GM18505 (cell line): ENCODE measurements around the gene KRT17.
"Not testable (repeated sequence)": the region's sequence is repeated elsewhere in the genome, so short reads cannot be mapped to it uniquely, and the experiment has no call there.

Source experiments
- ATAC-seq: cut with Tn5 transposase; IDR thresholded peaks from one replicate; pipeline ENCODE4 v1.9.1; 2021; ENCODE audit not compliant: unreplicated experiment
- POLR2A ChIP-seq: IDR thresholded peaks from 4 replicates; pipeline ENCODE4 v1.6.1; 2011; ENCODE audit warnings: borderline replicate concordance; ENCODE audit not compliant: insufficient read depth, insufficient read length; ENCODE audit errors: extremely low read depth

KRT17 gene

GRCh38 chr17:41621916-41622315 lies 2.5 kb downstream of the KRT17 start:
- ATAC-seq: no peak

GRCh38 chr17:41621435-41621817 lies 2.9 kb downstream of the KRT17 start:
- ATAC-seq: not testable (repeated sequence)

More at GRCh38 chr17:41621916-41622315, 2.5 kb downstream of the KRT17 start:
- no peak for TF ChIP-seq POLR2A

- TF ChIP-seq POLR2A: no peak
- no peak for ATAC-seq
Observed at GRCh38 chr17:41620583-41621434, 3.6 kb downstream of the KRT17 start.

GRCh38 chr17:41619927-41620582 lies 4.3 kb downstream of the KRT17 start:
- not testable (repeated sequence) for ATAC-seq

GRCh38 chr17:41619036-41619926 lies 5.1 kb downstream of the KRT17 start:
- TF ChIP-seq POLR2A: no peak
- ATAC-seq: no peak

GRCh38 chr17:41618341-41619035 lies 5.9 kb downstream of the KRT17 start:
- TF ChIP-seq POLR2A: no peak
- no peak for ATAC-seq

- no peak for TF ChIP-seq POLR2A
- ATAC-seq: no peak
Observed at GRCh38 chr17:41617698-41618097, 6.7 kb downstream of the KRT17 start.

GRCh38 chr17:41617136-41617535 lies 7.2 kb downstream of the KRT17 start:
- no peak for TF ChIP-seq POLR2A
- ATAC-seq: no peak

- ATAC-seq: not testable (repeated sequence)
Observed at GRCh38 chr17:41616486-41616885, 7.9 kb downstream of the KRT17 start.

GRCh38 chr17:41615454-41615853 lies 8.9 kb downstream of the KRT17 start:
- TF ChIP-seq POLR2A: no peak
- ATAC-seq: no peak

- not testable (repeated sequence) for ATAC-seq
Observed at GRCh38 chr17:41614767-41615166, 9.6 kb downstream of the KRT17 start.

GRCh38 chr17:41614098-41614497 lies 10.3 kb downstream of the KRT17 start:
- no peak for ATAC-seq
- no peak for TF ChIP-seq POLR2A

GRCh38 chr17:41613277-41614082 lies 10.9 kb downstream of the KRT17 start:
- no peak for ATAC-seq
- TF ChIP-seq POLR2A: no peak

- ATAC-seq: not testable (repeated sequence)
Observed at GRCh38 chr17:41612376-41613160, 11.8 kb downstream of the KRT17 start, which contains the start of gene KRT16. Gene KRT16, minus strand, starts transcription at chr17:41612767. Its CDS starts 79 bp downstream, at chr17:41612688.
